HG02623 (cell line): ENCODE measurements around the gene GINS1.

Source experiments
- ATAC-seq: cut with Tn5 transposase; IDR thresholded peaks from one replicate; pipeline ENCODE4 v1.9.1; 2021; ENCODE audit warnings: moderate library complexity; ENCODE audit not compliant: unreplicated experiment

The GINS1 gene

DNA sequence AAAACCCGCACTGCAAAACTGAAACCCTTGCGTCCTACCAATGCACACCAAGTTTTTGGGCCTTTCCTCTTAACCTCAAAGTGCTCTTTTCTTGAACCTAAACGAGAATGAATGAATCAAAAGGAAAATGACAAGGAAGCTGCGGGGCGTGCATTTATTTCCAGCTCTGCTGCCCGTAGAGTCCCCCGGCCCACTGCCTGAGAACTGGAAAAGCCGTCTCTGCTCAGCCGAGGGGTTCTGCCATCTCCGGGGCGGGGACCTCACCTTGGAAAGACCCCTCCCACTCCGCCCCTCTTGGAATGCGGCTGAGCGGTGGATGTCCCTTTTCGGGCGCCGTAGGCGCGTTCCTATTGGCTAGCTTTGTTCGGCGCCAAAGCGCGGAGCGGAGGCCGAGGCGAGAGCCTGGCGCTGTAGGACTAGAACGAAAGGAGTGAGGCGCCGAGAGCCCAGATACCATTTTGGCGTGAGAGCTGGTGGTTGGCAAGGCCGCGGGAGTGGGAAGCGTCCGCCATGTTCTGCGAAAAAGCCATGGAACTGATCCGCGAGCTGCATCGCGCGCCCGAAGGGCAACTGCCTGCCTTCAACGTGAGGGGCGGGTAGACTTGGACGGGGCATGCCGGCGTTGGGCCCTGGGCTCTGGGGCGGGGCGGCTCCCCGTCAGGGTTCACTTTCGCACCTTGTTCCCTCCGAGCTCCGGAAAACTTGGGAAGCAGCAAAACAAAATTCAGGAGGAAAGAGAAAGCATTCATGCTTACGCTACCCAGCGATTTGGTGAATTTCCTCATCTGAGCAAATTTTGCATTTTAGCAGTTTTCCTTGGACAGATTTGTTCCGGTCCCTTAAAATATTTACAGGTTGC lies at the start of gene GINS1:
TSS of gene GINS1 (plus strand) at position 363 of the 859 bp plus-strand sequence. CDS start at position 511, 148 bp downstream.
- peak; percentile 89 for ATAC-seq

- no peak for ATAC-seq
Observed at GRCh38 chr20:25360631-25361286, 46.7 kb upstream of the GINS1 start.

DNA sequence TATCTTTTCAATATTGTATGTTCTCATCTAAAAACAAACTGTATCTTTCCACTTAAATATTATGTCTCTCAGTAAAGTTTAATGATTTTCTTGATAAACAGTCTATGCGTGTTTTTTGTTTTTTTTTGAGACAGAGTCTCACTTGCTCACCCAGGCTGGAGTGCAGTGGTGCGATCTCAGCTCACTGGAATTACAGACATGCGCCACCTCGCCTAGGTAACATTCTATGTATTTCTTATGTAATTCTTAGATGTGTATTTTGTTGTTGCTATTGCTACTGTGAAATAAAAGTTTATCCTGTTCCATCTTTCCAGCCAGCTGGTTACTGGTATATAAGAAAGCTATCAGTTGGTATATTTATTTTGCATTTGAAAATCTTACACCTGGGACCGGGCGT lies 46.2 kb upstream of the GINS1 start:
- ATAC-seq: no peak

- no peak for ATAC-seq
Observed at GRCh38 chr20:25364180-25364788, 43.2 kb upstream of the GINS1 start.

GRCh38 chr20:25364879-25365699 lies 42.4 kb upstream of the GINS1 start:
- no peak for ATAC-seq

DNA sequence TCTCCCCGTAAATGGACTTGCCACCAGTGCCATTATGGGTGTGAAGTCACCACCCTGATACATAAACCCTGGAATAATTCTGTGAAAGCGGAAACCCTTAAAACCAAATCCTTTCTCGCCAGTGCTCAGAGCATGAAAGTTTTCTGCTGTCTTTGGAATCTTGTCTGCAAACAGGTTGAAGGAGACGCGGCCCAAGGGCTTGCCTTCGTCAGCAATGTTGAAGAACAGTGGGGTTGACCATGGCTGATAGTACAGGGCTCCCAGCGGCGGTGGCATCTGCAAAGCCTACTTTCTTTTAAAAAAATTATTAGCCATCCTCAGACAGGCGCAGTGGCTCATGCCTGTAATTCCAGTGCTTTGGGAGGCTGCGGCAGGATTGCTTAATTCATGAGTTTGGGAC lies 38.9 kb upstream of the GINS1 start:
- no peak for ATAC-seq

GRCh38 chr20:25368976-25369375 lies 38.5 kb upstream of the GINS1 start:
- no peak for ATAC-seq

- ATAC-seq: no peak
Observed at GRCh38 chr20:25369529-25369928, 37.9 kb upstream of the GINS1 start.

- ATAC-seq: no peak
Observed at GRCh38 chr20:25369971-25370370, 37.5 kb upstream of the GINS1 start.

DNA sequence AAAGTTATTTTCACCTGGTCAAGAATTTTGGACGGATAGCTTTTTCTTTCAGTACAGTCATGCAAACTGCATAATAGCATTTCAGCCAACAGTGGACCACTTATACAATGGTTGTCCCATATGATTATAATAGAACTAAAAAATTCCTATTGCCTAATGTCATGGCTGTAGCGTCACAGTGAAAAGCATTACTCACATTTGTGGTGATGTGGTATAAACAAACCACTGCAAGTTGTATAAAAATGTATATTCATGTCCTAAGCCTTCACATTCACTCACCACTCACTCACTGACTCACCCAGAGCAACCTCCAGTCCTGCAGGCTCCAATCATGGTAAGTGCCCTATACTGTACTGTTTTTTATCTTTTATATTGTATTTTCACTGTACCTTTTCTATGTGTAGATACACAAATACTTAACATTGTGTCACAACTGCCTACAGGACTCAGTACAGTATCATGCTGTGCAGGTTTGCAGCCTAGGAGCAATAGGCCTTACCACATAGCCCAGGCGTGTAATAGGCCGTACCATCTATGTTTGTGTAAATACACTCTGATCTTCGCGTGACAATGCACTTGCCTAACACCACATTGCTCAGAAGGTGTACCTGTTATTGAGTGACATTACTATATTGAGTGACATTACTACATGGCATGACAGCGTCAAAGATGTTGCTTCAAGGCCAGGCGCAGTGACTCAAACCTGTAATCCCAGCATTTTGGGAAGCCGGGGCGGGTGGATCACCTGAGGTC lies 34.7 kb upstream of the GINS1 start:
- no peak for ATAC-seq

DNA sequence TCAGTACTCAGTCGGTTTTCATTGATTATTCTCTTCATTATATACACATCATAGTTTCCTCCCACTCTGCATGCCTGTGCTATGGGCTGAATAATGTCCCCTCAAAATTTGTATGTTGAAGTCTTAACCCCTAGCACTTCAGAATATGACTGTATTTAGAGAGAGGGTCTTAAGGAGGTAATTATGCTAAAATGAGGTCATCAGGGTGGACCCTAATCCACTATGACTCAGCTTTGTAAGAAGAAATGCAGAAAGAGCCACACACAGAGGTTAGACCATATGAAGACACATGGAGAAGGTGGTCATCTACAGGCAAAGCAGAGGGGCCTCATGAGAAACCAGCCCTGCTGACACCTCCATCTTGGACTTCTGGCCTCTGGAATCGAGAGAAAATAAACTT lies 32.6 kb upstream of the GINS1 start:
- ATAC-seq: no peak

DNA sequence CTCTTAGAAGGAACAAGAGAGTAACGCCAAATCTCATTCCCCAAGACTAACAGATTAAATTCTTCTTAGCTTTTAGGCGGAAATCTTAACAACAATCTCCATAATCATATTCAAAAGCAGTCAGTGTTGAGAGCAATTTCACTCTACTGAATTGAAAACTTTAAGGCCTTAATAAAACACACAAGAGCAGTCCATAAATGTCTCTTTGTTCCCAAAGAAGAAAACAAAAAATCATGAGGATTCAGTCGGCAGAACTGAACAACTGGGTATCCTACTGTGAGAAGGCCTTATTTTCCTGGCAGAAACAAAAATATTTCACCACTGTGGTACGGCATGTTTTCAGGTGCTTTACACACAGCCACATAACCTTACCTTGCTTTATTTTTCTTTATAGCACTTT lies 31.2 kb upstream of the GINS1 start:
- no peak for ATAC-seq

DNA sequence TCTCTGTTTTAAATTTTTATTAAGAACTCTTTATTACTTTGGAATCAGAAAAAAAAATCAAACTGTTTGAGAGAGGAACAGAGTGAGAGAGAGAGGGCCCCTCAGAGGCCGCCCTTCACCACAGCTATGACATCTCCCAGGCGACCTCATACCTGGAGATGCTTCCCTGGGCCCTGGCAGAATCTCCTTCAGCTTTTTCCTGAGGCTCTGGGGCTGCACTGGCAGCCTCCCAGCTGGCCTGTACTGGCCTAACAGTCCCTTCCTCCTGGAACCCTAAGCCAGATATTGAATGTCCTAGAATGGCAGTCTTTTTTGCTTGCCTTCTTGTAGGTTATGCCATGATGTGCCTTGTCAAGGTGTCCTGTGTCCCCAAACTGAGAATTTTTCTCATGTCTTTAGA lies 30.6 kb upstream of the GINS1 start:
- no peak for ATAC-seq

- no peak for ATAC-seq
Observed at GRCh38 chr20:25378189-25378883, 29.1 kb upstream of the GINS1 start.

GRCh38 chr20:25378884-25379733 lies 28.4 kb upstream of the GINS1 start:
- no peak for ATAC-seq

GRCh38 chr20:25380945-25381614 lies 26.4 kb upstream of the GINS1 start:
- ATAC-seq: no peak

DNA sequence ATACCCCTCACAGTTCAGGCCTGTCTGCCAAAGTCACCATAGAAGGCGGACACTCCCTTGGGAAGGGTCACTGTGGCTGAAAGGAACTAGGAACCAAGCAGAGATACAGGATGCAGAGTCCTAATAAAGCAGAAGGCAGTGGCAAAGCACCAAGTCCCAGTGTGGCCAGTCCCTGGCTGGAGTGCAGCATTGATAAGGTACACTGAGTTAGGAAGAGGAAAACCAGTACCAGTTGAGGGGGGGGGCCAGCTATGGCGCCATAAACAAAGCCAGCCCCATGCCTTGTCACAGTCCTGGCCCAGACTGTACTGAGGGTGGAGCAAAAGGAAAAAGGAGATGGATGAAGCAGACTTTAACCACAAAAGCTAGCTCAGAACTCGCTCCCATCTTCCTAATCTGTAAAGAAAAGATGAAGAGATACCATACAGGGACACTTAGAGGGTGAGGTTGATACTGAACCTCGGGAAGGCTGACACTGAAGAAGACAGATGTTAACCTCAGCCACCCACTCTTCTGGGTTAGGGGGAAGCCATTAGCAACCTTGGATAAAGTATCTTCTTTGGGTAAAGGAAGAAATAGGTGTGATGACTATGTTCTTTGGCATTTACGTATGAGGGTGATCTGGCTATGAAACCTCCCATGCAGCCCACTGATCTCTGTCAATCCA lies 24.6 kb upstream of the GINS1 start:
- no peak for ATAC-seq

DNA sequence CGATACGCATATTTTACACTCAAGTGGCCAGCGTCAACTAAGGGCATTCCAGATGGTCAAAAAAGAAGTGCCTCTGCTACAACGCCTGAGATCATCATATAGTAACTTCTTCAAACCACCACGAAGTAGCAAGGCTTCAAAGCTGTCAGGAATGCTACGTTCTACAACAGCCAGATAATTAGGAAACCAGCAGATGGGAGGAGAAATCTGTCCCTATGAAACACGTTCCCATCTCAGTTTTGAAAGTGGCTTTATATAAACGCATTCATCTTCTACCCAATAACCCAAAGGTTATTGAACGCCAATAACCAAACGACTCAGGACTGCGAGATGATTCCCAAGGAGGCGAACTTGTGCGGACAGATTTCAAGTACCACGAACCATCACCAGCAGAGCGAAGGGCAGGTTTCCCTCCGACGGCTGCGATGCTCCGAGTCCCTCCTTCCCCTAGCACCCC lies 18.0 kb upstream of the GINS1 start:
- no peak for ATAC-seq
